ENCODE measurements around the gene KCNJ12.
"Not testable (repeated sequence)": the region's sequence is repeated elsewhere in the genome, so short reads cannot be mapped to it uniquely, and the experiment has no call there.

KCNJ12 gene

DNA sequence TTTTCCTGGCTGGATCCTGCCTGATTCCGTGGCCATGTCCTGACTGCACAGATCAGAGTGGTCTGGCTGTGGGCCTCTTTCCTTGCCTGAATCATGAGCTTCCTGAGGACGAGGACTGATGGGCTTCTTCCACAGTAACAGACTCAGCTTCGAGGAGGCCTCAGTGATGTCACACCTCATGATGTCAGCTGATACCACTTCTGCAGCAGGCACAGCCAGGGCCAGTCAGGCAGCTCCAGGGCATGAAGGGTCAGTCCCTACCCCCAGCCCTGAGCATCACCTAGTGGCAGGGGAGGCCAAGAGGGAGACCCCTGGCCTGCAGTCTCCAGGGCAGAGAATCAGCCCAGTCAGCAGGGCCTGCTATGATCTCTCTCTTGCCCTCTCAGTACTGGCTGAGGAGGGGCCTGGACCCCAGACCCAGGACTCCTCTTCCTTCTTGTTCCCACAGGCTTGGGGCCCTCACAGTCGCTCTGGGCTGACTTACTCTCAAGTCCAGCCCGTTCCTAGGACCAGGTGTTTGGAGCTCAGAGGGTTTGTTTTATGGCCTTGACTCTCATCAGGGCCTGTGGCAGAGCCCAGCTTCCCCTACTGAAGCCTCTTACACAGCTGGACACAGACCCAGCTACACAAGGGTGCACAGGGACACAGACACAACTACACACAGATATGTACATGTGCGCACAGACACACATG is 26.7 kb upstream of the KCNJ12 start:
- not testable (repeated sequence) for DNase-seq

DNA sequence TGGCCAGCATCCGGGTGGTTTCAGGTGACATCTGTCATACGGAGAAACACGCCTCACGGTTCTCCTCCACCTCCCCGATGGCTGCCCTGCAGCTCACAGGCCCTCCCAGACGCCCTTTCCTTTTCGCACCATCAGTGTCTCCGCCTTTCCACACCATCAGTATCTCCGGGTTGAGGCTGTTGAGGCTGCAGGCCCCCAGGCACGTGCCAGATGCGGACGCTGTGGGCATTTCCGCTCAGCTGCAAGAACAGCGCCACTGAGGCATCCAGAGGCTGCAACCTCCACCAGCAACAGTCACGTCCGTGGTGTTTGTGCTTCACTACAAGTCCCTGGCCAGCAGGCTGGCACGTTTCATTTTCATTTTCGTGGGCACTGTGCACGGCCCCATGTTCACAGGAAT is 25.7 kb upstream of the KCNJ12 start:
- DNase-seq = not testable (repeated sequence)

DNA sequence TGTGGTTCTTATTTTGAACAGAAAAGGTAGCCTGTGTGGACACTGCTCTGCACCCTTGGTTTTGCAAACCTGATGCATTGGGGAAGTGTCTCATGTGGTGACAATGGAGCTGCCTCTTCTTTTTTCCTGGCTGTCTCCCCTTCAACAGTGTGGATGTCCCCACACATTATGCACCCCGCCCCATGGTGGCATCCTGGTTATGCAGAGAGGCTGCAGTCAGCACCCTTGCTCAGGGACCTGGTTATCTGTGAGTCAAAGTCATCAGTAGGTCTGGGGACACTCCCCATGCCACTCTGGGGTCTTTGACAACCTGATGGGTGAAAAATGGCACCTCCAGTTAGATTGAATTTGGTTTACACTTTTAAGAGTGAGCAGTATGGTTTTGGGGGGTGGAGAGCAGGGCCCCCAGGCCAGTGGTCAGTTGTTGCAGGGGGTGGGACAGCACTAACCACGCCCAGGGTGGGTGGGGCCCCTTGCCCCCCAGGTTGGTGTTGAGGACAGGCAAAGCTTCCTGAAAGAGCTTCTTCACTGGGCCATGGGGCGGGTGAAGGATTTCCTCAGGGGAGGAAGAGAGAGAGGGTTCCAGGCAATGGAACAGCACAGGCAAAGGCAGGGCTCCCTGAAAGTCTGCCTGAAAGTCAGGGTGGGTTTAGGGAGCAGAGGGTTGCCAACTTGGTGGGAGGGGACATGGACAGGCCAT is 24.6 kb upstream of the KCNJ12 start:
- DNase-seq = no peak

- DNase-seq = no peak
Measured at GRCh38 chr17:21352221-21352980, 23.8 kb upstream of the KCNJ12 start.

- no peak for DNase-seq
Measured at GRCh38 chr17:21352981-21353265, 23.2 kb upstream of the KCNJ12 start.

- no peak for DNase-seq
Measured at GRCh38 chr17:21353326-21354010, 22.7 kb upstream of the KCNJ12 start.

DNA sequence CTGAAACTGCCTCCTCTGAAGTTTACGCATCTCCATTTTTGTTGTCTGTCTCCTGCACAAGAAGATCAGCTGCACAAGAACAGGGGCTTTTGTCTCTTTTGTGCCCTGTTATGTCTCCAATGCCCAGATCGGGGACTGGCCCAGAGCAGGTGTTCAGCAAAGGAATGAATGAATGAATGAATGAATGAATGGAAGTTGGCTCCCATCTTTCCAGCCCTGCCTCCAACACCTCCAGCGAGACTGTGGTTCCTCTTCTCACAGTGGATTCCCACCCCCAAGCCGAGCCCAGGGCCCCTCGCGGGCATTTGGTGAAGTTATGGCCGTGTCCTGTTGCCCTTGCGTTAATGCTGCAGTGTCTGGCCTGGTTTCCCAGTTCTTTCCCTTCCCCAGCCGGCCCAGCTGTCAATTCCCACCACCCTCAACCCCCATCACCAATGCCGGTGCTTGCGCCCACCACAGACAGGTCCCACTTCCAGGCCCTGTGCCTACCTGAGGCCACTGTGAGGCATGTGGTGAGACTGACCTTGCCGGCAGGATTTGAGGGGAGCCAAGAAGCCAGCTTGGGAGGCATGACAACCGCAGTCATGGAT is 21.3 kb upstream of the KCNJ12 start:
- no peak for DNase-seq

- no peak for DNase-seq
Measured at GRCh38 chr17:21355586-21355985, 20.6 kb upstream of the KCNJ12 start.

DNA sequence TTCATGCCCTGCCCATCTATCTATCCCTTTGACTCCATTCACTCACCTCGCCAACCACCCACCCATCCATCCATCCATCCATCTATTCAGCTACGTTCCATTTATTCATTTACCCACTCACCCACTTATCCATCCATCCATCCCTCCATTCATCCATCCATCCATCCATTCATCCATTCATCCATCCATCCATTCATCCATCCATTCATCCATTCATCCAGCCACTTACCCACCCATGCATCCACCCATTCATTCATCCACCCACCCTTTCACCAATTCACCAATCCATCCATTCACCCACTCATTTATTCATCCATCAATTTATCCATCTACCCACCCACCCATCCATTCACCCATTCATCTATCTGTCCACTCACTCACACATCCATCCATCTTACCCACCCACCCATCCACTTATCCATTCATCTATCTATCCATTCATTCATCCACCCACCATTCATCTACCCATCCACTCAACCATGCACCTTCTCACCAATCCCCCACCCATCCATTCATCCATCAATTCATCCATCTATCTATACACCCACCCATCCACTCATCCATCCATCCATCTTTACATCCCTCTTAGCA is 19.5 kb upstream of the KCNJ12 start:
- DNase-seq = no peak

- DNase-seq = no peak
Measured at GRCh38 chr17:21357281-21357680, 18.9 kb upstream of the KCNJ12 start.

DNA sequence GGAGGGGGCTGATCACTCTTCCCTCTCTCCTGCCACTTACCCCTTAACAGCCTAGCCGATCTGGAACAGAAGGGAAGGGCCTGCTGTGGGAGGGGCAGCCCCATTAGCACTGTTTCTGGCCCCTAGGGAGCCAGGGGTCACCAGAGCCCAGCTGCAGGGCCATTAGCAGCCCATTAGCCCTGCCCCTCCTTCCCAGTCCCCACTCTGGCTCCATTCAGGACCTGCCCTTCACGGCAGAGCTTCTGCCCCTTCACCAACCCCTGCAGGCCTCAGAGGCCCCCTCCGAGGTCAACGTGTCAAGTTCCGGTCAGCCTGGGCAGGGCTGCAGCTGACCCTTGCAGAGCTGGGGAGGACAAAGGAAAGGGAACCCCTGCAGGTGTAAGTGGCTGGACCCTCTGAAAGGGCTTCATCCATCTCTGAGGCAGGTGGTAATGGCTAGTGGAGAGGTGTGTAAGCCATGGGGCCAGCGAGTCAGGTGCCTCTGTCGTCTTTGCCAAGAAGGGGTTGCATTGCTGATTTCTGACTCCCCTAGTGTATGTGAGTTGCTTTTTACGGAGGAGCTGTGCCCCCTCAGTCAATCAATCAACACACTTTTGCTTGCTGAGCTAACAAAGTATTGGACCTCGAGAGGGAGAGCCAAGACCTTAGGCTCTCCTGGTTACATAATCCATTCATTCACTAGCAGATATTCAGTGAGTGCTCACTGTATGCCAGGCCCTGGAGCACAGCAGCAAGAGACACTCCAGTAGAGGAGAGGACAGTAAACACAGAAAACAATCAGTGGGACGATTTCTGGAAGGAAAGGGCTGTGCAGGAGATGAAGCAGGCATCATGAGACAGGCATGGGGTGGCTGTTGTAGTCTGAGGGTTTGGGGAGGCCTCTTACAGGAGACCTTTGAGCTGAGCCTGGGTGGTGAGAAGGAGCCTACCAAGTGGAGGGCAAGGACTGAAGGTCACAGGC is 18.2 kb upstream of the KCNJ12 start:
- no peak for DNase-seq

- DNase-seq = no peak
Measured at GRCh38 chr17:21358682-21359482, 17.3 kb upstream of the KCNJ12 start.

GRCh38 chr17:21359483-21359840 is 16.7 kb upstream of the KCNJ12 start:
- DNase-seq = no peak

DNA sequence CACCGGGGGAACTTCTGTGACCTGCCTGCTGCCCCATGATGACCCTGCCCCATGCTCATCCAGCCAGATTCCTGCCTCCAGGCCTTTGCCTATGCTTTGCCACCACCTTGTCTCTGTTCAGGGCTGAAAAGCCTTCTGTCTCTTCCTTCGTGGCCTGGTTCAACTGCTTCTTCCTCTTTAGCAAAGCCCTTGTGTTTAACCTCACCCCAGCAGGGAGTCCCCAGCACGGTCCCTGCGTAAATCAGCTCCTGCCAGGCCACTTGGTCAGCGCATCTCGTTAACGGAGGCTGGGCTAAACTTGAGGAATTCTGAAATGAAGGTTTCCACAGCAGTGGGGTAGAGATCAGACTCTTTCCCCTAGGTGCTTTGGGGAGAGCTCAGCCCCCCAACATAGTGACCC is 16.1 kb upstream of the KCNJ12 start:
- DNase-seq = no peak

DNA sequence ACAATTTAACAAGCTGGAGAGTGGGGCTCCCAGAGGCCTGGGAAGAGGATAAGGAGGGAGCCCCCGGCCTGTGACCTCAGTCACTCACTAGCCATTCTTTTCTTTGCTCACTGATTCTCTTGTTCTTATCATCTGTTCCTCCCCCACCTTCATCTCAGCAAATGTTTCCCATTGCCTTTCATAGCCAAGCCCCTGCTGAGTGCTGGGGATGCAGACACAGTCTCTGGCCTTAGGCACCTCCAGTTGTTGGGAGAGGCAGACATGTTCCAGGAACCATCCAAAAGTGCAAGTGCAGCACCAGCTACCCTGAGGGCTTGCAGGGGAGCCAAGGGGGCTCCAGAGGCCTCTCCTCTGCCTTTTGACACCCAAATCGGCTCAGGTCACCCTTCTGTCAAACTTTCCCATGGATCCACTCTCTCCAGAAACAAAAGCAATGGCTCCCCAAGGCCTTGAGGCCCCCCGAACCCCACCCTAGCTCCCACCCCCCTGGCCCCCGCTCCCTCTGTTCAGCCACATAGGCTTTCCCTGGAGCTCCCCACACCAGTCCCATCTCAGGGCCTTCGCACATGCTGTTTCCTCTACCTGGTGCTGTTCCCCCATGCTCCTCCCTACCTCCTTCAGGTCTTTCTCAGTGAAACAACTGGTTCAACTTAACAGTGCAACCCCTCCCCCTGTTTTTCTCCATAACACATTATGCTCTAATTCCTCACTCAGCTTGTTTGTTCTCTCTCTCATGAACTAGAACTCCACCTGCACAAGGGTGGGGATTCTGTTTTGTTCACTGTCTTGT is 14.9 kb upstream of the KCNJ12 start:
- no peak for DNase-seq

DNA sequence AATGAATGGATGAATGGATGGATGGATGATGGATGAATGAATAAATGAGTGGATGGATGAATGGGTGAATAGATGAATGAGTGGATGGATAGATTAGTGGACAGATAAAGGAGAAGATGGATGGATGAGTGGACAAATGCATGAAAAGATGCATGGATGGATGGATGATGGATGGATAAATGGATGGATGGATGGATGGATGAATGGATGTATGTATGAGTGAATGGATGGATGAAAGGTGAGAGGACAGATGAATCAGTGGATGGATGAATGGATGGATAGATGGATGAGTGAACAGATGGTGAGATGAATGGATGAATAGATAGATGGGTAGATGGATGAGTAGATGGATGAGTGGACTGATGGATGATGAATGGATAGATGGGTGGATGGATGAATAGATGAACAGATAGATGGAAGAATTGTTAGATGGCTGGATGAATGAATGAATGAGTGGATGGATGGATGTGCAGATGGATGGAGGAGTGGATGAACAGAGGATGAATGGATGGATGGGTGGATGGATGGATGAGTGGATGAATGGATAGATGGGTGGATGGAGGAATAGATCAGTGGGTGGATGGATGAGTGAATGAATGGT is 13.7 kb upstream of the KCNJ12 start:
- no peak for DNase-seq

DNA sequence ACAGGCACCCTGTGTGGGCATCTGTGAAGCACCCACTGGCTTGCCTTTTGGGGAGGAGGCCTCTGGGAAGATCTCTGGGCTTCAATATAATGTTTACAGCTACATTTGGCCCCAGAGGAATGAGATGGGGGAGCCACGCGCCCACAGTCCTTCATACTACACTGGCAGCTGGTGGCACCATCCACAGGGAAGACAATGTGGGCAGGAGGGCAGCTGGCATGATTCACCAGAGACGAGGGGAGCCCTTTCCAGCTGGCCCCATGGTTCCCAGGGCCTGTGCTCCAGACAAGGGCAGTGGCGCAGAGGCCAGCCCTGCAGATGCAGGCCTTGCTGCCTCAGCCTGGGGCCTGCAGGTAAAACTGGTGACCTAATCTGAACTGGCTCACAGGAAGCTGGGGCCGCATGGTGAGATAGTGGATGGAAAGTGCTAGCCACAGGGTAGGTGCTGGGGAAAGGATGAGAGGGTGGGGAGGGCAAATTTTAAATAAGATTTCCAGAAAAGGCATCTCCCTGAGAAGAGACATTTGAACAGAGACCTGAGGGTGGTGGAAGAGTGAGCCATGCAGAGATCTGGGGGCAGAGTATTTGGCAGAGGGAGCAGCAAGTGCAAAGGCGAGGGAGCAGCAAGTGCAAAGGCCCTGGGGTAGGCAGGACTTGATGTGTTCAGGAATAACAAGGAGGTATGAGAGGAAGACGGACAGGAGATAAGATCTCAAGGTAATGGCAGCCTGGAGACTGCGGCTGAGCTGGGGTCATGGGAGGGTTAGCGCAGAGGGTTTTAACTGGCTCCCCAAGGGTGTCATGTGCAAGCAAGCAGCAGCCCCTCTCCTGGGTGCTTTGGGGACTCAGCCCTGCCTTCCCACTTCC is 12.1 kb upstream of the KCNJ12 start:
- no peak for DNase-seq

DNA sequence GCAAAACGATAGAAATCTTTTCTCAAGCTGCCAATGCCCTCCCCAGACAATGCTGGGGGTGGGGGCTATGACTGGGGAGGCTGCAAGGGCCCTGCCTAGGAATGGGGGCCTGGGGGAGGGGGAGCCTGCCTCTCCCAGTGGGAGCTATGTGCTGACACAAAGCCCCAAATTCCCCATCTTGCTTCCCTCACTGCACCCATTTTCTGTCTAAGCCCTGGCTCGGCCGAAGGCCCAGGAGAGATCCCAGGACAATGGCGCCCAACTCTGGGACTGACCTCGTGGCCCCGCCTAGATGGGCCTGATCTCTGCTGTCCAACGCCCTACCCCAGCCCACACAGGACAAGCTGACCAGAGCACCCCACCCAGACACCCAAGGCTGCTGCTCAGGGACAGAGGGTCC is 11.1 kb upstream of the KCNJ12 start:
- DNase-seq = no peak

All from CD4-positive, alpha-beta T cell treated with Interleukin-10 for 1 hour (primary cell).